Measurements from ENCODE around the gene ZNF639. TPM values are rescaled to one million over a fixed set of nuclear protein-coding genes. Genes with fewer than 3 reads are reported as not detected.

Gene ZNF639
- total RNA-seq, 1 experiment from 2014 or later = 44.1 TPM

DNA sequence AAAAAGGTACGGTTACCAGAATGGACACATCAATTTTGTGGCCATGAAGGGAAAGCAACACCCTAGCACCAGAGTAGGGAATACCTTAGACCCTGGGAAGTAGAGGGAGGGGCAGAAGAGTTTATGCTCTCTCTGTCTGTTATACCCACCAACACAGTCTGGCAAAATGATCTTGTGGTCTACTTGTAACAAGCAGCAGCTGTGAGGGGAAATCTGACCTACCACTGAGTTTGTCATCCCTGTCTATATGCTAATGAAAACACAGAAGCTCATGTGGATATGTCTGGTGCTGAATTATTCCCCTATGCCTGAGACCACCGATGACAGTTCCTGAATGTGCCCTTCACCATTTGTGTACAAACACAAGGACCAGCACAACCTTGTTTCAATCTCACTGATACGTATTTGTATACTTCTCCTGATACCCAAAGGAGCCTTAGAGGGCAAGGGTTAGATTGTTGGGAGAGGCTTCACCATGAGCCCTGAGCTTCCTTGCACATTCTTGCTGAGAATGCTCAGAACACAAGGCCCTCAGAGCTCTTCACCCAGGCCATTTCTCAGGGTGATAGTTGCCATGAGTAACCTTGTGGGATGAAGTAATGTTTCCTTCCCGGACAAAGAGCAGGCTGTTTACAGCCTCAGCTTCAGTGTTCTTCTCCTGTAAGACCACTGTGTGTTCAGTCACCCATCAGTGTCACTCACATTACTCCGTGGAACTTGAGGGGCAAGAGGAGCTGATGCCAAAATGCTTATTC is 24.7 kb upstream of the ZNF639 start:
- Histone ChIP-seq H2BK12ac (ENCODE audit: insufficient read length, low read depth, low read length) (no peak overlapping the region), H4K20me1 (ENCODE audit: control insufficient read depth, insufficient read depth, insufficient read length) (no peaks in the 10 kb centered on the region), H3T11ph (ENCODE audit: low read length) (no peak overlapping the region), H3K9ac (ENCODE audit: extremely low read depth, insufficient read length, low read length) (no peak overlapping the region), H3K27me3 (ENCODE audit: insufficient read depth, low read length) (no peaks in the 10 kb centered on the region), H2BK120ac (ENCODE audit: low read depth, low read length, poor library complexity, severe bottlenecking) (no peak overlapping the region), H3K23ac (ENCODE audit: insufficient read length, low read depth, low read length) (no peak overlapping the region), H2BK5ac (ENCODE audit: insufficient read length, low read length) (no peak overlapping the region), H3K18ac (ENCODE audit: insufficient read length, low read depth, low read length) (no peak overlapping the region), H2BK15ac (ENCODE audit: low read depth, low read length) (no peak overlapping the region), H2AFZ (ENCODE audit: low read length) (no peak overlapping the region), H3K9me3 (ENCODE audit: control insufficient read depth, low read depth, low read length) (no peaks in the 10 kb centered on the region), H4K91ac (ENCODE audit: insufficient read length, low read depth, low read length) (no peak overlapping the region), H3K56ac (ENCODE audit: insufficient read length, low read depth, low read length) (no peak overlapping the region), H3K4ac (ENCODE audit: low read depth, low read length) (no peak overlapping the region), H3K4me2 (ENCODE audit: insufficient read depth, insufficient read length, low read length) (no peak overlapping the region), H4K8ac (replicated peaks; ENCODE audit: insufficient read length, low read depth, low read length) (no peak overlapping the region), H2BK20ac (ENCODE audit: low read depth, low read length, poor library complexity, severe bottlenecking) (no peak overlapping the region), H3K79me2 (ENCODE audit: insufficient read depth, low read length) (no peaks in the 10 kb centered on the region), H2AK5ac (ENCODE audit: insufficient read length, low read length) (no peak overlapping the region), H3K79me1 (ENCODE audit: insufficient read depth, low read depth, low read length, poor library complexity, severe bottlenecking) (no peaks in the 10 kb centered on the region), H3K23me2 (ENCODE audit: insufficient read length, low read depth, low read length, poor library complexity, severe bottlenecking) (no peaks in the 10 kb centered on the region), H3K27ac (ENCODE audit: insufficient read length, low read depth, low read length) (no peak overlapping the region), H3K4me1 (ENCODE audit: insufficient read depth, low read length) (no peaks in the 10 kb centered on the region), H4K5ac (ENCODE audit: insufficient read length, low read depth, low read length) (no peak overlapping the region), H3K14ac (ENCODE audit: insufficient read depth, low read length) (no peak overlapping the region)
- H3K36me3 Mint-ChIP-seq (ENCODE audit: insufficient read depth in 1 of 3, low read depth in 3 of 3) = peaks cover 0 to 9% (median 1%) of the 10 kb centered on the region in 3 experiments; a peak in 3 of 7 replicates
- no peak for DNase-seq
- H3K4me3 Mint-ChIP-seq = no peak overlapping the region
- H3K27me3 Mint-ChIP-seq (ENCODE audit: low read depth) = no peaks in the 10 kb centered on the region
- H3K27ac Mint-ChIP-seq = no peak overlapping the region
- no CpG with 5 or more reads among the region's 5 CpGs for WGBS (ENCODE audit: extremely low coverage, insufficient read length, low lambda C conversion rate)
- H3K9me3 Mint-ChIP-seq = peaks cover 5% of the 10 kb centered on the region in 2 experiments; a peak in 3 of 5 replicates
- H3K4me1 Mint-ChIP-seq = peaks cover 8% of the 10 kb centered on the region in 2 experiments; a peak in 3 of 4 replicates
- TF ChIP-seq, protein P1, sequence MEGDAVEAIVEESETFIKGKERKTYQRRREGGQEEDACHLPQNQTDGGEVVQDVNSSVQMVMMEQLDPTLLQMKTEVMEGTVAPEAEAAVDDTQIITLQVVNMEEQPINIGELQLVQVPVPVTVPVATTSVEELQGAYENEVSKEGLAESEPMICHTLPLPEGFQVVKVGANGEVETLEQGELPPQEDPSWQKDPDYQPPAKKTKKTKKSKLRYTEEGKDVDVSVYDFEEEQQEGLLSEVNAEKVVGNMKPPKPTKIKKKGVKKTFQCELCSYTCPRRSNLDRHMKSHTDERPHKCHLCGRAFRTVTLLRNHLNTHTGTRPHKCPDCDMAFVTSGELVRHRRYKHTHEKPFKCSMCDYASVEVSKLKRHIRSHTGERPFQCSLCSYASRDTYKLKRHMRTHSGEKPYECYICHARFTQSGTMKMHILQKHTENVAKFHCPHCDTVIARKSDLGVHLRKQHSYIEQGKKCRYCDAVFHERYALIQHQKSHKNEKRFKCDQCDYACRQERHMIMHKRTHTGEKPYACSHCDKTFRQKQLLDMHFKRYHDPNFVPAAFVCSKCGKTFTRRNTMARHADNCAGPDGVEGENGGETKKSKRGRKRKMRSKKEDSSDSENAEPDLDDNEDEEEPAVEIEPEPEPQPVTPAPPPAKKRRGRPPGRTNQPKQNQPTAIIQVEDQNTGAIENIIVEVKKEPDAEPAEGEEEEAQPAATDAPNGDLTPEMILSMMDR (conservative IDR thresholded peaks at IDR 0.05) = no peak
